ENCODE data around the gene CHST13.

Gene CHST13

GRCh38 chr3:126494204-126494969 lies 29.6 kb upstream of the CHST13 start:
- TF ChIP-seq POLR2A (IDR thresholded peaks at IDR 0.05; ENCODE audit: low read length) (no peak), GATA1 (IDR thresholded peaks at IDR 0.05; ENCODE audit: low read depth, low read length) (no peak)
- no peak for DNase-seq

- no peak for DNase-seq
- TF ChIP-seq GATA1 (IDR thresholded peaks at IDR 0.05; ENCODE audit: low read depth, low read length), result no peak
- TF ChIP-seq POLR2A (IDR thresholded peaks at IDR 0.05; ENCODE audit: low read length), result no peak
These were observed 29.1 kb upstream of the CHST13 start for GRCh38 chr3:126494970-126495230.

DNA sequence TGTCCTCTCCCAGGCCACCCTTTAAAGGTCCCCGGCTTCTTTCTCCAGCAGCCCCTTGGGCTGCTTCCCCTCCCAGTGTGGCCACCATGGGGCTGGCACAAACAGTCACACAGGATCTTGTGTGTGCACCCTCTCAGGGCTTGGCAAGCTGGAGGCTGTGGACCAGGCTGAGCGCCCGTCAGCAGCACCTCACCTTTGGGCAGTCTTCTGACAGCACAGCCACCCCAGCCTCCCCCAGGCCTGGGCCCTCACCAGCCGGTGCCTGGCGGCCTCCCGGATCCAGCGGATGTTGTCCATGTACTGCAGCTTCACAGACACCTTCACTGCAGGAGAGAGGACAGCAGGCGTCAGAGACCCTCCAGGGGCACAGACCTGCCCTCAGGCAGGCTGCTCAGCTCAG lies 28.2 kb upstream of the CHST13 start:
- DNase-seq, result no peak
- TF ChIP-seq GATA1 (IDR thresholded peaks at IDR 0.05; ENCODE audit: low read depth, low read length) (no peak), POLR2A (IDR thresholded peaks at IDR 0.05; ENCODE audit: low read length) (no peak)

- DNase-seq, result no peak
- TF ChIP-seq GATA1 (IDR thresholded peaks at IDR 0.05; ENCODE audit: low read depth, low read length) (no peak), POLR2A (IDR thresholded peaks at IDR 0.05; ENCODE audit: low read length) (no peak)
These were observed 26.8 kb upstream of the CHST13 start for GRCh38 chr3:126496894-126497850.

- no peak for DNase-seq
- no peak for TF ChIP-seq GATA1 (IDR thresholded peaks at IDR 0.05; ENCODE audit: low read depth, low read length)
These were observed 26.0 kb upstream of the CHST13 start for GRCh38 chr3:126497956-126498355.

- no peak for DNase-seq
- TF ChIP-seq POLR2A (IDR thresholded peaks at IDR 0.05; ENCODE audit: low read length) (no peak), GATA1 (IDR thresholded peaks at IDR 0.05; ENCODE audit: low read depth, low read length) (no peak)
These were observed 25.5 kb upstream of the CHST13 start for GRCh38 chr3:126498461-126498860.

- TF ChIP-seq GATA1 (IDR thresholded peaks at IDR 0.05; ENCODE audit: low read depth, low read length) (no peak), POLR2A (IDR thresholded peaks at IDR 0.05; ENCODE audit: low read length) (no peak)
- no peak for DNase-seq
These were observed 25.0 kb upstream of the CHST13 start for GRCh38 chr3:126498929-126499328.

DNA sequence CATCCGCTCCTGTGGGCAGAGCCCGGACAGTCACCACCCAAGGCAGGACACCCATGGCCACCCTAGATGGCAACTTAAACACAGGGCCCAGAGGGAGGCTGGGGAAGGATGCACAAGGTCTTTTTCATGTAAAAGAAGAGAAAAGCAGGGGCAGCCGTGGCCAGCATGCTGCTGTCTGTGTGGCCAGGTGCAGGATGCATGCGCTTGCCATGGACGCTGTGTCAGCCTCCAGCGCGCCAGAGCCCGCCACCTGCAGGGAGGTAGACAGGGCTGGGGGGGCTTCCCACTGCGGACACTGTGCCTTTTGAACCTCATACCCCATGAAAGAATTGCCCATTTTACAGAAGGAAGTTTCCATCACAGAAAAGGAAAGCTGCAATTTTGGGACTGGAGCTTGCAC lies 24.6 kb upstream of the CHST13 start:
- TF ChIP-seq POLR2A (IDR thresholded peaks at IDR 0.05; ENCODE audit: low read length), result no peak
- no peak for DNase-seq

GRCh38 chr3:126500016-126500415 lies 23.9 kb upstream of the CHST13 start:
- TF ChIP-seq GATA1 (IDR thresholded peaks at IDR 0.05; ENCODE audit: low read depth, low read length) (no peak), POLR2A (IDR thresholded peaks at IDR 0.05; ENCODE audit: low read length) (no peak)

GRCh38 chr3:126501054-126501453 lies 22.9 kb upstream of the CHST13 start:
- TF ChIP-seq POLR2A (IDR thresholded peaks at IDR 0.05; ENCODE audit: low read length), result no peak
- TF ChIP-seq GATA1 (IDR thresholded peaks at IDR 0.05; ENCODE audit: low read depth, low read length), result no peak
- DNase-seq, result no peak

More at GRCh38 chr3:126500016-126500415, 23.9 kb upstream of the CHST13 start:
- DNase-seq, result no peak

GRCh38 chr3:126501736-126502135 lies 22.2 kb upstream of the CHST13 start:
- no peak for TF ChIP-seq GATA1 (IDR thresholded peaks at IDR 0.05; ENCODE audit: low read depth, low read length)
- no peak for TF ChIP-seq POLR2A (IDR thresholded peaks at IDR 0.05; ENCODE audit: low read length)
- no peak for DNase-seq

DNA sequence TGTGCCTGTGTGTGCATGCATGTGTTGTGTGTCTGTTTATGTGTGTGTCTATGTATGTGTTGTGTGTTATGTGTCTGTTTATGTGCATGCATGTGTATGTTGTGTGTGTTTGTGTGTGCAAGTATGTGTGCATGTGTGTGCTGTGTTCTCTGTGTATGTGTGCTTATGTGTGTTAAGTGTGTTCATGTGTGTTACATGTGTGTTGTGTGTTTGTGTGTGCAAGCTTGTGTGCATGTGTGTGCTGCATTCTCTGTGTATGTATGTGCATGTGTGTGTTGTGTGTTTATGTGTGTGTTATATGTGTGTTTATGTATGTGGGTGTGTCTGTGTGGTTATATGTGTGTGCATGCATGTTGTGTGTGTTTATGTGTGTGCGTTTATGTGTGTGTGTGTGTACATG lies 21.3 kb upstream of the CHST13 start:
- no peak for DNase-seq
- no peak for TF ChIP-seq GATA1 (IDR thresholded peaks at IDR 0.05; ENCODE audit: low read depth, low read length)
- no peak for TF ChIP-seq POLR2A (IDR thresholded peaks at IDR 0.05; ENCODE audit: low read length)

DNA sequence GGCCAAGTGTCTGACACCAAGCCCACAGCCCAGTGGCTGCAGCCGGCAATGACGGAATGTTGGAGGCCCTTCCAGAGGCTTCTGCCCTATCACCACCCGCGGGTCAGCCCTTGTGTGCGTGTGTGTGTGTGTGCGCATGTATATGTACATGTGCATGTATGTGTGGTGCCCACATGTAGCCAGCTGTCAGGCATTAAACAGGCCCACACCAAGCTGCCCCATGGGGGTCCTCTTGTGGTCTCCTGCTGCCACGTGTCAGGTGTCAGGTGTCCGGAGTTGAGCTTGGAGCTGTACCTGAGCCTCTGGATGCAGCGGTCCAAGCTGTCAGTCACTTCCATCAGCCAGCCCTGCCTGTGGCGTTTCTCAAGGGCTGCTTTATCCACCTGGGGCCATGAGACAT lies 20.3 kb upstream of the CHST13 start:
- TF ChIP-seq GATA1 (IDR thresholded peaks at IDR 0.05; ENCODE audit: low read depth, low read length), result no peak
- TF ChIP-seq POLR2A (IDR thresholded peaks at IDR 0.05; ENCODE audit: low read length), result no peak
- no peak for DNase-seq

- DNase-seq, result no peak
- no peak for TF ChIP-seq GATA1 (IDR thresholded peaks at IDR 0.05; ENCODE audit: low read depth, low read length)
- no peak for TF ChIP-seq POLR2A (IDR thresholded peaks at IDR 0.05; ENCODE audit: low read length)
These were observed 16.1 kb upstream of the CHST13 start for GRCh38 chr3:126507886-126508285.

DNA sequence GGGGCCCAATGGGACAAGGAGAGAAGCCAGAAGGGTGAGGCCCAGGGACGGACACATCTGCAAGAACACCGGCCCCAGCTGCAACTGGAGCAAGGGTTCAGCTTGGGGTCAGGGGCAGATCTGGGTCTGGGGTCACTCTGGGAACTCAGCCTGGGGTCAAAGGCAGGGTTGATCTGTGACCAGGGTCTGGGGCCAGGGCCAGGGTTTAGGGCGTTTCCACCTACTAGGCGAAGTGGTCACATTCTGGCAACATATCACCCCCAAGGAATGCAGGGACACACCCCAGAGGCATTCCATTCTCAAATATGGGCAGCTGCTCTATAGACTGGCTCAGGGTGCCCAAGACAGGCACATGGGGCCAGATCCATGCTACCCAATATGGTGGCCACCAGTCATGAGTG lies 15.4 kb upstream of the CHST13 start:
- no peak for DNase-seq

More for the DNA sequence above, 15.4 kb upstream of the CHST13 start:
- no peak for TF ChIP-seq POLR2A (IDR thresholded peaks at IDR 0.05; ENCODE audit: low read length)
- no peak for TF ChIP-seq GATA1 (IDR thresholded peaks at IDR 0.05; ENCODE audit: low read depth, low read length)
